ENCODE measurements around the gene SEMA3G. TPM values are rescaled to one million over a fixed set of nuclear protein-coding genes. Genes with fewer than 3 reads are reported as not detected.

SEMA3G gene
- polyA plus RNA-seq, 2 of the 4 experiments (the other 2 are of a cell fraction) = 0.08 to 0.13 TPM

DNA sequence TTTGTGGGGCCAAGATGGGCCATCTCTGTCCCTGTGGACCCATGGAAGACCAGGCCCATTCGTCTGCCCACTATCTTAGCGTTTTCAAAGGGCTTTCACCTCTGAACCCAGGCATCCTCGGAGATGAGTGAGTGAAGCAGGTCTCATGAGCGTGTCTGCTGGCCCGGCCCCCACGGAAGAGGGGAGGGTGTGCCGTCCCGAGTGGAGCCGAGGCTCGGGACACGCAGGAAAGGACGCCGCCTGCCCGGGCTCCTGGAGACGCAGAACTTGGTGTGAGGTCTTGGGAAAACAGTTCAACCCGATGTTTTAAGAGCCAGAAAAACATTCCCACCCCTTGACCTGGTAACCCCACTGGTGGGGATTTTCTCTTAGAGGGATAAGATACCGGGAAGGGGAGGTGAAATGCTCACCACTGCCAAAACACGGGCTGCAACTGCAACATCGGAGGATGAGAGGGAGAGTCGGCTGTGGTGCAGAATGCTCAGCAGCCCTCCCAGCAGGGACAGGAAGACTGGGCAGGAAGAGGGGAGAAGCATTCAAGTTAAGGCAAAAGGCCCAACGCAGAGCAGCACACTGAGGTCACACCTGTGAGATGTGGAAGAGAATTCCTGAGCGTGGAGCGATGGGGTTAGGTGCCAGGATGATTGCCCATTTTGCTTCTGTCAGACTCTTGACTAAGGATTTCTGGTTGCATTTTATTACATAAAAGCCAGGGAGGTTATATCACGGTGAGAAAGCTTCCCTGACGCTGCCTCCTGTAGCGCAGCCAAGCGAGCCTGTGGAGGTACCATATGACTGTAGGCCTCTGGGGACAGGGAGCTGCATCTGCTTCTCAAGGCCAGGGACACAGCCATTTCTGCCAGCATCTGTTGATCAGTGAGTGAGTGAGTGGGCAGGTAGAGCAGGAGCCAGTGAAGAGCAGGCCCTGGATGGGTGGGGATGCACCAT lies 36.1 kb upstream of the SEMA3G start (continued):
- TF ChIP-seq REST (IDR thresholded peaks at IDR 0.05) (no peak), FOXS1 (CRISPR knock-in tag; IDR thresholded peaks at IDR 0.05) (no peak), FOSL2 (IDR thresholded peaks at IDR 0.05) (no peak), FOSL2 (CRISPR knock-in tag; IDR thresholded peaks at IDR 0.05) (no peak), SMC3 (IDR thresholded peaks at IDR 0.05) (no peak), TFCP2L1 (CRISPR knock-in tag; IDR thresholded peaks at IDR 0.05) (no peak), NFE2L2 (conservative IDR thresholded peaks at IDR 0.05; ENCODE audit: low read length) (no peak), NR3C1 (IDR thresholded peaks at IDR 0.05) (no peak), PHF8 (IDR thresholded peaks at IDR 0.05; ENCODE audit: borderline replicate concordance, low read depth) (no peak), ZC3H11A (IDR thresholded peaks at IDR 0.05) (no peak)
- TF ChIP-seq, protein P1, sequence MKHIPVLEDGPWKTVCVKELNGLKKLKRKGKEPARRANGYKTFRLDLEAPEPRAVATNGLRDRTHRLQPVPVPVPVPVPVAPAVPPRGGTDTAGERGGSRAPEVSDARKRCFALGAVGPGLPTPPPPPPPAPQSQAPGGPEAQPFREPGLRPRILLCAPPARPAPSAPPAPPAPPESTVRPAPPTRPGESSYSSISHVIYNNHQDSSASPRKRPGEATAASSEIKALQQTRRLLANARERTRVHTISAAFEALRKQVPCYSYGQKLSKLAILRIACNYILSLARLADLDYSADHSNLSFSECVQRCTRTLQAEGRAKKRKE (CRISPR knock-in tag; IDR thresholded peaks at IDR 0.05; ENCODE audit: low read depth) = no peak

DNA sequence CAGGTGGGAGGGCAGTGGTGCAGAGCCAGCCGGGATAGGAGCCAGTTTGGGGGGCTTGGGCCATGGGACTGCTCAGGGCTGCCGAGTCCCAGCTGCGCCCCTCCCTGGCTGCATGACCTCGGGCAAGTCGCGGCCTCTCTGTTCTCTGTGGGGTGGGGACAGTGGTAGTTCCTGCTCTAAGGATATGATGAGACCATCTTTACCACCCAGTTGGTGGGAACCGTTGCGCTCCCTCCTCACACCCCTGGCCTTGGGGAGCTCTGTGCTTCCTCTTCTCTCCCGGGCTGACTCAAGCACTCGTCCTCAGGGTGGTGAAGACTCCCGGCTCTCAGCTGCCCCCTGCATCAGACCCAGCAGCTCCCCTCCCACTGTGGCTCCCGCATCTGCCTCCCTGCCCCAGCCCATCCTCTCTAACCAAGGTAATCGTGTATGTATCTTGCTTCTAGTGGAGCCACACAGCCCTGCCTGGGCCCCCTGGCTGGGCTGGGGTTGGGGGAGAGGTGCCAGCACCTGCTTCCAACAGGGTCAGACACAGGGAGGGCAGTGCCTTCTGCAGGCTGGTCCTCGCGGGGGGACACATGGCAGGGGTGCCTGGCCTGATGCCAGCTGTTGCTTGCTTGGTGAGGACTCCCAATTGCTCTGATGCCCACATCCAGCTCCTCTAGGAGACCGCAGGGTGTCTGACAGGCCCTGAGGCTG lies 35.1 kb upstream of the SEMA3G start:
- H3K4me2 ChIP-seq = no peak overlapping the region
- H3K4me3 ChIP-seq = no peak overlapping the region
- FAIRE-seq (no peak), ATAC-seq (no peak), DNase-seq (ENCODE audit: low read depth in 1 of 2, low spot score in 1 of 2) (no peak)
- TF ChIP-seq POLR2AphosphoS2 (conservative IDR thresholded peaks at IDR 0.05; ENCODE audit: low read length) = no peak
- TF ChIP-seq ZC3H11A (IDR thresholded peaks at IDR 0.05) = no peak
- no peak for TF ChIP-seq ZNF302 (CRISPR knock-in tag; IDR thresholded peaks at IDR 0.05)
- no peak for TF ChIP-seq MAZ (IDR thresholded peaks at IDR 0.05; ENCODE audit: borderline replicate concordance, low read depth, low read length)
- no peak for TF ChIP-seq ZFP36 (IDR thresholded peaks at IDR 0.05; ENCODE audit: borderline replicate concordance, partially characterized antibody)
- no peak for TF ChIP-seq CBX8 (IDR thresholded peaks at IDR 0.05)
- no peak for TF ChIP-seq TP53 (CRISPR knock-in tag; IDR thresholded peaks at IDR 0.05)
- no peak for TF ChIP-seq REST (IDR thresholded peaks at IDR 0.05)
- no peak overlapping the region for H3K27ac ChIP-seq
- H3K9me3 ChIP-seq = no peaks in the 10 kb centered on the region
- CTCF ChIA-PET = interaction anchor here (1.3 to 4.3 kb wide), 2 partner anchors 8 to 32 kb away, joined by 3 to 23 read pairs; no protein-coding TSS in a partner anchor
- 94% methylated on average over 13 of the region's 16 CpGs for WGBS (ENCODE audit: missing lambda C conversion rate)
- no peaks in the 10 kb centered on the region for H3K4me1 ChIP-seq
- POLR2A ChIA-PET = no interaction called here
